Activated T-cell treated with anti-CD3 and anti-CD28 coated beads, Interleukin-2, amount 50 U/mL, for 72 hours (primary cell): ENCODE data around the gene EBF3. TPM values are rescaled to one million over a fixed set of nuclear protein-coding genes. Genes with fewer than 3 reads are reported as not detected.
A peak's percentile ranks its signal among the peaks of the same experiment; 100 is the strongest.

Experiments
- ATAC-seq, 2 donors: fragments of 150-1000 bp; cut with Tn5 transposase; replicated peaks in 1 of 2; 2 replicates each; pipeline ENCODE4 v1.10.0; 2021; ENCODE audit warnings: moderate library complexity in 2 of 2, mild to moderate bottlenecking in 1 of 2
- DNase-seq, 2 donors: peaks; one replicate each; pipeline ENCODE4 v3.0.0; 2021 to 2022; ENCODE audit warnings: mixed read lengths in 1 of 2
- H3K27ac Mint-ChIP-seq: one replicate; pipeline ENCODE4 v1.8.0; 2022; ENCODE audit warnings: mild to moderate bottlenecking, moderate library complexity, mixed read lengths
- H3K27me3 Mint-ChIP-seq: one replicate; pipeline ENCODE4 v1.8.0; 2022; ENCODE audit warnings: low read depth, mixed read lengths
- H3K36me3 Mint-ChIP-seq, 2 donors: one replicate each; pipeline ENCODE4 v1.8.0; 2022; ENCODE audit warnings: mixed read lengths in 2 of 2, mild to moderate bottlenecking in 1 of 2; ENCODE audit not compliant: insufficient read depth in 2 of 2
- H3K4me1 Mint-ChIP-seq: one replicate; pipeline ENCODE4 v1.8.0; 2022; ENCODE audit warnings: low read depth, mixed read lengths
- H3K4me3 Mint-ChIP-seq, 2 donors: one replicate each; pipeline ENCODE4 v1.8.0; 2022; ENCODE audit warnings: mild to moderate bottlenecking in 2 of 2, mixed read lengths in 2 of 2, moderate library complexity in 2 of 2
- H3K9me3 Mint-ChIP-seq, 2 donors: one replicate each; pipeline ENCODE4 v1.8.0; 2022; ENCODE audit warnings: mixed read lengths in 2 of 2
- total RNA-seq, 2 donors: library from RNA; stranded (reverse); gene quantifications; one replicate each; pipeline ENCODE4 v1.2.3, GENCODE V29; 2022

Gene EBF3
- not detected for total RNA-seq

- Mint-ChIP-seq H3K27ac (peak within 1 kb of the TSS; percentile 63), H3K4me1 (peaks cover 20% of the 10 kb centered on the region), H3K9me3 (no peaks in the 10 kb centered on the region)
These were observed at the start of gene EBF3 for GRCh38 chr10:129963641-129964501. Gene EBF3 (minus strand): TSS chr10:129964274. CDS start chr10:129963768, 506 bp downstream.

GRCh38 chr10:130013335-130014262, 49.5 kb upstream of the EBF3 start:
- Mint-ChIP-seq H3K27me3 (peaks cover 11% of the 10 kb centered on the region), H3K4me3 (no peak overlapping the region)

More at GRCh38 chr10:129963641-129964501, at the start of gene EBF3:
- DNase-seq (peak; percentile 60 to 67), ATAC-seq (peak; percentile 77 to 79)
- H3K36me3 Mint-ChIP-seq: peaks cover 0 to 2% of the 10 kb centered on the region in 2 donors
- H3K27me3 Mint-ChIP-seq: peaks cover 52% of the 10 kb centered on the region
- peak within 1 kb of the TSS; percentile 81 to 84 for H3K4me3 Mint-ChIP-seq

DNA sequence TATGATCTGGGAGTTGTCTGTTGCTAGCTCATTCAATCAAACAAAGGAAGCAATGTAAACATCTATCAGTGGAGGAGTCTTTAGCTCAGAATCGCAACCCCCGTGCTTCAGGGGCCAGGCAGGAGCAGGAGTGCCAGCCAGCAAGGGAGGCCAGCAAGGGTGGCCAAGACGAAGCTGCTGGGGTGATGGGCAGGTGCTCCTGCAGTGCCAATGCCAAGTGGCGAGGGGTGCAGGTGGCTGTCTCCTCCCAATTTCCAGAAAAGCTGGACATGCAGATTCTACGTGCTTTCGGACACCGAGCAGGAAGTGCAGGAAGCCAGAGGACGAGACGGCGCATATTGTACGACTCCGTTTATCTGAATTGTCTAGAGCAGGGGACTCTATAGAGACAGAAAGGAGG, 48.1 kb upstream of the EBF3 start:
- Mint-ChIP-seq H3K4me3 (no peak overlapping the region), H3K9me3 (no peaks in the 10 kb centered on the region), H3K27ac (no peak overlapping the region), H3K36me3 (no peaks in the 10 kb centered on the region), H3K27me3 (peaks cover 21% of the 10 kb centered on the region), H3K4me1 (no peaks in the 10 kb centered on the region)
- no peak for DNase-seq
- ATAC-seq: no peak

More at GRCh38 chr10:130013335-130014262, 49.5 kb upstream of the EBF3 start:
- no peaks in the 10 kb centered on the region for H3K9me3 Mint-ChIP-seq
- no peak for ATAC-seq
- H3K4me1 Mint-ChIP-seq: no peaks in the 10 kb centered on the region
- no peak overlapping the region for H3K27ac Mint-ChIP-seq
- H3K36me3 Mint-ChIP-seq: no peaks in the 10 kb centered on the region
- no peak for DNase-seq

GRCh38 chr10:130010653-130011052, 46.6 kb upstream of the EBF3 start:
- DNase-seq: no peak
- no peaks in the 10 kb centered on the region for H3K9me3 Mint-ChIP-seq
- no peak for ATAC-seq
- peaks cover 32% of the 10 kb centered on the region for H3K27me3 Mint-ChIP-seq
- H3K4me1 Mint-ChIP-seq: no peaks in the 10 kb centered on the region
- no peak overlapping the region for H3K4me3 Mint-ChIP-seq
- no peak overlapping the region for H3K27ac Mint-ChIP-seq
- H3K36me3 Mint-ChIP-seq: peaks cover 0 to under 1% of the 10 kb centered on the region in 2 donors

- Mint-ChIP-seq H3K9me3 (peaks cover 0 to 3% of the 10 kb centered on the region in 2 donors), H3K36me3 (peaks cover 0 to 4% of the 10 kb centered on the region in 2 donors), H3K27me3 (peaks cover 45% of the 10 kb centered on the region), H3K27ac (no peak overlapping the region), H3K4me3 (no peak overlapping the region), H3K4me1 (no peaks in the 10 kb centered on the region)
- DNase-seq (no peak), ATAC-seq (no peak)
These were observed 45.2 kb upstream of the EBF3 start for GRCh38 chr10:130009228-130009627.

- peaks cover 0 to 4% of the 10 kb centered on the region in 2 donors for H3K36me3 Mint-ChIP-seq
- no peaks in the 10 kb centered on the region for H3K4me1 Mint-ChIP-seq
- peaks cover 45% of the 10 kb centered on the region for H3K27me3 Mint-ChIP-seq
- H3K9me3 Mint-ChIP-seq: peaks cover 0 to 3% of the 10 kb centered on the region in 2 donors
- H3K27ac Mint-ChIP-seq: no peak overlapping the region
- ATAC-seq: no peak
- H3K4me3 Mint-ChIP-seq: no peak overlapping the region
- no peak for DNase-seq
These were observed 39.9 kb upstream of the EBF3 start for GRCh38 chr10:130003787-130004613.

DNA sequence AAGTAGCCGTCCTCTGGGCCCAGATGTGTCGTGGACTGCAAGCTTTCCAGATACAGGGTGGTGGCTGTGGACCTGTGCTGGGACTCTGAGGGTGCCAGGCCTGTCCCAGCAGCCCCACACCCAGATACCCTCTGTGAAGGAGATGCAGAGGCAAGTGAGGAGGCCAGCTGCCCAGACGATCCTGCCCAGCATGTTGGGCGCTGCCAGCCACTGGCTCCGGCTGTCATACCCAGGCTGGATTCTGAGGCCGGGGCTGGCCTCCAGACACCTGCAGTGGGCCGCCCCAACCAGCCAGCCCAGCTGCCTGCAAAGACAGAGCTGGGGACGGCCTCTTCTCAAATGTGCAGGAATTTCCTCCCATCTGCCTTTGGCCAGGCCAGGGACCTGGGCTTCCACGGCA, 39.1 kb upstream of the EBF3 start:
- no peak for ATAC-seq

GRCh38 chr10:130002606-130003005, 38.5 kb upstream of the EBF3 start:
- no peak for ATAC-seq
- Mint-ChIP-seq H3K9me3 (peaks cover 5 to 11% of the 10 kb centered on the region in 2 donors), H3K36me3 (peaks cover 4 to 5% of the 10 kb centered on the region in 2 donors), H3K27me3 (peaks cover 50% of the 10 kb centered on the region), H3K4me3 (no peak overlapping the region), H3K4me1 (no peaks in the 10 kb centered on the region), H3K27ac (no peak overlapping the region)
- no peak for DNase-seq

More for the DNA sequence above, 39.1 kb upstream of the EBF3 start:
- H3K27ac Mint-ChIP-seq: no peak overlapping the region
- H3K9me3 Mint-ChIP-seq: peaks cover 3 to 7% of the 10 kb centered on the region in 2 donors
- H3K36me3 Mint-ChIP-seq: peaks cover 4 to 5% of the 10 kb centered on the region in 2 donors
- peaks cover 46% of the 10 kb centered on the region for H3K27me3 Mint-ChIP-seq
- H3K4me1 Mint-ChIP-seq: no peaks in the 10 kb centered on the region
- DNase-seq: no peak
- H3K4me3 Mint-ChIP-seq: no peak overlapping the region

- H3K4me3 Mint-ChIP-seq: no peak overlapping the region
- H3K9me3 Mint-ChIP-seq: peaks cover 5 to 11% of the 10 kb centered on the region in 2 donors
- ATAC-seq (no peak), DNase-seq (no peak)
- H3K27me3 Mint-ChIP-seq: peaks cover 46% of the 10 kb centered on the region
- peaks cover 4 to 5% of the 10 kb centered on the region in 2 donors for H3K36me3 Mint-ChIP-seq
- no peak overlapping the region for H3K27ac Mint-ChIP-seq
- H3K4me1 Mint-ChIP-seq: no peaks in the 10 kb centered on the region
These were observed 36.8 kb upstream of the EBF3 start for GRCh38 chr10:130000918-130001317.

GRCh38 chr10:129999140-129999539, 35.1 kb upstream of the EBF3 start:
- peaks cover 39% of the 10 kb centered on the region for H3K27me3 Mint-ChIP-seq
- H3K27ac Mint-ChIP-seq: no peak overlapping the region
- ATAC-seq: no peak

DNA sequence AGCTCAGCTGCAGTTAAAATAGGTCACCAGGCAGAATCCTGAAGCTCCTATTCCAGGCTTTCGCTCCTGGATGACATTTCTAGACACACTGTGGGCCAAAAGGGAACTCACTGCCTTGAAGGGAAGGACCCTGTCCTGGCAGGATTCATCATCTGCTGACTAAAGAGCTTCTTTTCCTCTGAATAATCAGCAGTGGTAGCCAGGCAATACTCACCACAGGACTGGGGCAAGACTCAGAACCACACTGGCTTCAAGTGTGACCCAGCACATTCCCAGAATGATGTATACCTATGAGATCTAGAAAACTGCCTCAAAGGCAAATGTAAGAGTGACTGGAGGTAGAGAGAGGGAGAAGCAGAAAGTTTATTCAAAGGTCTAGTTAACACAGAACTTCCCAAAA, 29.5 kb upstream of the EBF3 start:
- DNase-seq (no peak), ATAC-seq (no peak)
- H3K27ac Mint-ChIP-seq: no peak overlapping the region
- peaks cover 8 to 10% of the 10 kb centered on the region in 2 donors for H3K9me3 Mint-ChIP-seq
- no peaks in the 10 kb centered on the region for H3K4me1 Mint-ChIP-seq
- H3K27me3 Mint-ChIP-seq: peaks cover 50% of the 10 kb centered on the region
- peaks cover 3% of the 10 kb centered on the region in 2 donors for H3K36me3 Mint-ChIP-seq
- no peak overlapping the region for H3K4me3 Mint-ChIP-seq

More at GRCh38 chr10:129999140-129999539, 35.1 kb upstream of the EBF3 start:
- Mint-ChIP-seq H3K4me1 (no peaks in the 10 kb centered on the region), H3K36me3 (peaks cover 0 to 5% of the 10 kb centered on the region in 2 donors), H3K4me3 (no peak overlapping the region), H3K9me3 (peaks cover 2 to 11% of the 10 kb centered on the region in 2 donors)
- DNase-seq: no peak

- H3K9me3 Mint-ChIP-seq: peaks cover 0 to 11% of the 10 kb centered on the region in 2 donors
- no peak overlapping the region for H3K27ac Mint-ChIP-seq
- H3K4me1 Mint-ChIP-seq: no peaks in the 10 kb centered on the region
- H3K27me3 Mint-ChIP-seq: peaks cover 47% of the 10 kb centered on the region
- no peak for ATAC-seq
- DNase-seq: no peak
- H3K4me3 Mint-ChIP-seq: no peak overlapping the region
- peaks cover 0 to 3% of the 10 kb centered on the region in 2 donors for H3K36me3 Mint-ChIP-seq
These were observed 28.3 kb upstream of the EBF3 start for GRCh38 chr10:129992356-129992755.
